Choroid plexus epithelial cell (primary cell): ENCODE results near the gene ZNF574.

Experiments
- DNase-seq: peaks from one replicate; pipeline ENCODE4 v3.0.0-alpha.2; 2010; ENCODE audit warnings: low read depth
- H3K4me3 ChIP-seq: 2 replicates; pipeline ENCODE4 v1.5.1; 2011; ENCODE audit warnings: low read depth, mild to moderate bottlenecking, control low read depth, low read length, moderate library complexity
- CTCF ChIP-seq: conservative IDR thresholded peaks from 2 replicates; pipeline ENCODE4 v1.5.1; 2011; ENCODE audit warnings: low read depth, mild to moderate bottlenecking, control low read depth, inconsistent platforms, low read length, moderate library complexity

Gene ZNF574

GRCh38 chr19:42080764-42081375 is 4.9 kb downstream of the ZNF574 start:
- no peak overlapping the region for H3K4me3 ChIP-seq
- no peak for DNase-seq
- no peak for TF ChIP-seq CTCF

- DNase-seq, result peak; percentile 82
- no peak overlapping the region for H3K4me3 ChIP-seq
- TF ChIP-seq CTCF, result peak; percentile 81
Measured at GRCh38 chr19:42081584-42082203, 5.7 kb downstream of the ZNF574 start.

- DNase-seq, result no peak
- no peak overlapping the region for H3K4me3 ChIP-seq
- TF ChIP-seq CTCF, result no peak
Measured at GRCh38 chr19:42083537-42083936, 7.6 kb downstream of the ZNF574 start.

- no peak for DNase-seq
- TF ChIP-seq CTCF, result no peak
- no peak overlapping the region for H3K4me3 ChIP-seq
Measured at GRCh38 chr19:42086188-42086736, 10.3 kb downstream of the ZNF574 start.

GRCh38 chr19:42086770-42087550 is 11.0 kb downstream of the ZNF574 start:
- peak; percentile 94 for DNase-seq
- no peak overlapping the region for H3K4me3 ChIP-seq
- TF ChIP-seq CTCF, result no peak

- no peak for TF ChIP-seq CTCF
- H3K4me3 ChIP-seq, result no peak overlapping the region
- peak; percentile 85 for DNase-seq
Measured at GRCh38 chr19:42088471-42089190, 12.7 kb downstream of the ZNF574 start.
